HG03108 (cell line): ENCODE measurements around the gene KIF16B.
"Not testable (repeated sequence)": the region's sequence is repeated elsewhere in the genome, so short reads cannot be mapped to it uniquely, and the experiment has no call there.

ENCODE experiments used
- ATAC-seq: cut with Tn5 transposase; IDR thresholded peaks from one replicate; pipeline ENCODE4 v1.9.1; 2021; ENCODE audit warnings: moderate library complexity; ENCODE audit not compliant: unreplicated experiment

The KIF16B gene

GRCh38 chr20:16228722-16229121 is 344.5 kb downstream of the KIF16B start:
- ATAC-seq = no peak

DNA sequence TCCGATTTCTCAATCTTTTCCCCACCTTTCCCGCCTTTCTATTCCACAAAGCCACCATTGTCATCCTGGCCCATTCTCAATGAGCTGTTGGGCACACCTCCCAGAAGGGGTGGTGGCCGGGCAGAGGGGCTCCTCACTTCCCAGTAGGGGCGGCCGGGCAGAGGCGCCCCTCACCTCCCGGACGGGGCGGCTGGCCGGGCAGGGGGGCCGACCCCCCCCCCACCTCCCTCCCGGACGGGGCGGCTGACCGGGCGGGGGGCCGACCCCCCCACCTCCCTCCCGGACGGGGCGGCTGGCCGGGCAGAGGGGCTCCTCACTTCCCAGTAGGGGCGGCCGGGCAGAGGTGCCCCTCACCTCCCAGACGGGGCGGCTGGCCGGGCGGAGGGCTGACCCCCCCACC is 346.3 kb downstream of the KIF16B start:
- ATAC-seq = not testable (repeated sequence)

- no peak for ATAC-seq
These were observed 348.4 kb downstream of the KIF16B start for GRCh38 chr20:16224836-16225235.

- no peak for ATAC-seq
These were observed 350.3 kb downstream of the KIF16B start for GRCh38 chr20:16222859-16223411.
